Activated naive CD4-positive, alpha-beta T cell treated with anti-CD3 and anti-CD28 coated beads for 36 hours (primary cell): ENCODE data around the gene LDLRAD3. TPM values are rescaled to one million over a fixed set of nuclear protein-coding genes. Genes with fewer than 3 reads are reported as not detected.

Experiments used
- CTCF ChIA-PET: fragments of 350-600 bp; sonication (Branson Sonifier 250); formaldehyde crosslinking; loops from one replicate; lab custom pipeline; 2021; ENCODE audit warnings: antibody characterized with exemption; lab: Charles Lee
- DNase-seq: peaks from one replicate; pipeline ENCODE4 v3.0.0-alpha.2; 2020
- H3K27ac Mint-ChIP-seq: one replicate; pipeline ENCODE4 v1.8.0; 2021; ENCODE audit warnings: mild to moderate bottlenecking, mixed read lengths
- H3K27me3 Mint-ChIP-seq: one replicate; pipeline ENCODE4 v1.8.0; 2021; ENCODE audit warnings: low read depth, mixed read lengths
- H3K36me3 Mint-ChIP-seq: one replicate; pipeline ENCODE4 v1.8.0; 2021; ENCODE audit warnings: low read depth, mixed read lengths
- H3K4me1 Mint-ChIP-seq: one replicate; pipeline ENCODE4 v1.8.0; 2021; ENCODE audit warnings: low read depth, mixed read lengths
- H3K4me3 Mint-ChIP-seq: one replicate; pipeline ENCODE4 v1.8.0; 2021; ENCODE audit warnings: mild to moderate bottlenecking, moderate library complexity, mixed read lengths
- H3K9me3 Mint-ChIP-seq: one replicate; pipeline ENCODE4 v1.8.0; 2021; ENCODE audit warnings: mixed read lengths
- intact Hi-C: fragments of 100-400 bp; cut with micrococcal nuclease; formaldehyde crosslinking; loops from one replicate; pipeline ENCODE4 v1.15.1; 2023
- total RNA-seq, 2 experiments: library from RNA; stranded (reverse); gene quantifications; one replicate each; pipeline ENCODE4 v1.2.3, GENCODE V29; 2021

LDLRAD3 gene
- total RNA-seq, 2 experiments from 2014 or later = 0.17 to 0.22 TPM

- CTCF ChIA-PET = interaction anchor here (1.0 kb wide), 1 partner anchor 11 kb away, joined by 4 read pairs; no protein-coding TSS in a partner anchor
- Mint-ChIP-seq H3K36me3 (no peaks in the 10 kb centered on the region), H3K4me1 (no peaks in the 10 kb centered on the region), H3K4me3 (no peak overlapping the region), H3K27me3 (peaks cover 14% of the 10 kb centered on the region), H3K27ac (no peak overlapping the region), H3K9me3 (no peaks in the 10 kb centered on the region)
- DNase-seq = no peak
- intact Hi-C loops = no loop called here
Observed at GRCh38 chr11:36019722-36020121, 75.9 kb downstream of the LDLRAD3 start.

GRCh38 chr11:36022882-36023281, 79.0 kb downstream of the LDLRAD3 start:
- intact Hi-C loops = no loop called here
- CTCF ChIA-PET = no interaction called here

DNA sequence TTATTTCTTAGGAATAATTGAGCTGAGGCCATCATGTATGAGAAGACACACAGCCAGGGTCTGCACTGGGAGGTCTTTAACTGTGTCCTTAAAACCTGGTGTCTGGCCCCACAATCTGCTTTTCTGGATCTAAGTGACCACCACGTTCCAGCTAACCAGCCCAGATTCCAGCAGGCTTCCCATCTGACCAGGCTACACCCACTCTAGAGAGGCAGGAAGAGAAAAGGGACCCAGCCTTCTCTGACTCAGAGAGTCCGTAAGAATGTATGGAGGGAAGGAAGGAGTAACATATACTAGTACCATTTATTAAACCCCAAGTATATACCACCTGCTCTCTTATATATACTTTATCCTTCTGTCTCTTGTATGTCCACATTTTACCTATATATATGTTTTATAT, 80.1 kb downstream of the LDLRAD3 start:
- CTCF ChIA-PET = no interaction called here
- no peaks in the 10 kb centered on the region for H3K36me3 Mint-ChIP-seq
- no peak overlapping the region for H3K4me3 Mint-ChIP-seq
- DNase-seq = no peak
- no peaks in the 10 kb centered on the region for H3K4me1 Mint-ChIP-seq
- peaks cover 13% of the 10 kb centered on the region for H3K27me3 Mint-ChIP-seq
- intact Hi-C loops = no loop called here
- no peaks in the 10 kb centered on the region for H3K9me3 Mint-ChIP-seq
- H3K27ac Mint-ChIP-seq = no peak overlapping the region

More at GRCh38 chr11:36022882-36023281, 79.0 kb downstream of the LDLRAD3 start:
- Mint-ChIP-seq H3K4me3 (no peak overlapping the region), H3K27ac (no peak overlapping the region), H3K27me3 (peaks cover 14% of the 10 kb centered on the region), H3K9me3 (no peaks in the 10 kb centered on the region), H3K4me1 (no peaks in the 10 kb centered on the region), H3K36me3 (no peaks in the 10 kb centered on the region)
- DNase-seq = no peak

GRCh38 chr11:36024716-36025115, 80.9 kb downstream of the LDLRAD3 start:
- Mint-ChIP-seq H3K9me3 (no peaks in the 10 kb centered on the region), H3K36me3 (no peaks in the 10 kb centered on the region), H3K27me3 (peaks cover 11% of the 10 kb centered on the region), H3K4me1 (no peaks in the 10 kb centered on the region), H3K4me3 (no peak overlapping the region), H3K27ac (no peak overlapping the region)
- CTCF ChIA-PET = no interaction called here
- intact Hi-C loops = no loop called here
- no peak for DNase-seq

- Mint-ChIP-seq H3K27me3 (peaks cover 4% of the 10 kb centered on the region), H3K36me3 (no peaks in the 10 kb centered on the region), H3K9me3 (no peaks in the 10 kb centered on the region), H3K27ac (no peak overlapping the region), H3K4me1 (no peaks in the 10 kb centered on the region), H3K4me3 (no peak overlapping the region)
- intact Hi-C loops = no loop called here
- DNase-seq = no peak
- CTCF ChIA-PET = no interaction called here
Observed at GRCh38 chr11:36026315-36026968, 82.6 kb downstream of the LDLRAD3 start.

- CTCF ChIA-PET = interaction anchor here (0.5 kb wide), 1 partner anchor 15 kb away, joined by 6 read pairs; no protein-coding TSS in a partner anchor
- H3K27me3 Mint-ChIP-seq = no peaks in the 10 kb centered on the region
- H3K9me3 Mint-ChIP-seq = no peaks in the 10 kb centered on the region
- H3K27ac Mint-ChIP-seq = no peak overlapping the region
- H3K4me1 Mint-ChIP-seq = no peaks in the 10 kb centered on the region
- no peaks in the 10 kb centered on the region for H3K36me3 Mint-ChIP-seq
- intact Hi-C loops = no loop called here
- DNase-seq = no peak
- H3K4me3 Mint-ChIP-seq = no peak overlapping the region
Observed at GRCh38 chr11:36027731-36028130, 83.9 kb downstream of the LDLRAD3 start.

- Mint-ChIP-seq H3K9me3 (no peaks in the 10 kb centered on the region), H3K36me3 (no peaks in the 10 kb centered on the region), H3K27me3 (no peaks in the 10 kb centered on the region), H3K27ac (no peak overlapping the region), H3K4me1 (no peaks in the 10 kb centered on the region), H3K4me3 (no peak overlapping the region)
- intact Hi-C loops = no loop called here
- CTCF ChIA-PET = no interaction called here
- no peak for DNase-seq
Observed at GRCh38 chr11:36029616-36030015, 85.8 kb downstream of the LDLRAD3 start.

DNA sequence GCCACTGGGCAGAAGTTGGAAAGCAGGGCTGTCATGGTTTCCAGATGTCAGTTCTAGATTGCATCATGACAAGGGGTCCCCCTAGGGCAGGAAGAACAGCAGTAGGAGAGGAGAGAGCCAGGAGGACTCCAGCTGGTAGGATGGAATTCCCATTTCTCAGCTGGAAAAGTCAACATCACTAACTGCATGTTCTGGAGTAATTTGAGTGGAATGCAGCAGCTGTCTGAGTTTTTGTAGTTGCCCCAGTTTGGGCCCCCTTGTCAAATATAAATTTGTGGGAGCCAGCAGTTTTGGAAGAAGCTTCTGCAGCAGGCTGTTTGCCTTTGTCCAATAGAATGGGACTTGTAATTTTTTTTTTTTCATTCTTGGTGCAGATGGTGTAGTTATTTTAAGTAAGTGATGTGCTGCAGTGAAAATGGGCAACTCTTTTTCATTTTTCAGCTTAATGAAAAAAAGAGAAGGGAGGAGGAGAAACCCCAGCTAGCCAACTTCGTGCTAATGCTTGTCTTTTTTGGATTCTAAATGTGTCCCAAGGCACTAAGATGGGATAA, 86.9 kb downstream of the LDLRAD3 start:
- Mint-ChIP-seq H3K4me3 (no peak overlapping the region), H3K27me3 (no peaks in the 10 kb centered on the region), H3K27ac (no peak overlapping the region), H3K9me3 (no peaks in the 10 kb centered on the region), H3K4me1 (no peaks in the 10 kb centered on the region), H3K36me3 (no peaks in the 10 kb centered on the region)
- intact Hi-C loops = no loop called here
- CTCF ChIA-PET = interaction anchor here (0.6 to 0.8 kb wide), 2 partner anchors 11 to 462 kb away, joined by 4 to 6 read pairs; no protein-coding TSS in a partner anchor
- DNase-seq = no peak

DNA sequence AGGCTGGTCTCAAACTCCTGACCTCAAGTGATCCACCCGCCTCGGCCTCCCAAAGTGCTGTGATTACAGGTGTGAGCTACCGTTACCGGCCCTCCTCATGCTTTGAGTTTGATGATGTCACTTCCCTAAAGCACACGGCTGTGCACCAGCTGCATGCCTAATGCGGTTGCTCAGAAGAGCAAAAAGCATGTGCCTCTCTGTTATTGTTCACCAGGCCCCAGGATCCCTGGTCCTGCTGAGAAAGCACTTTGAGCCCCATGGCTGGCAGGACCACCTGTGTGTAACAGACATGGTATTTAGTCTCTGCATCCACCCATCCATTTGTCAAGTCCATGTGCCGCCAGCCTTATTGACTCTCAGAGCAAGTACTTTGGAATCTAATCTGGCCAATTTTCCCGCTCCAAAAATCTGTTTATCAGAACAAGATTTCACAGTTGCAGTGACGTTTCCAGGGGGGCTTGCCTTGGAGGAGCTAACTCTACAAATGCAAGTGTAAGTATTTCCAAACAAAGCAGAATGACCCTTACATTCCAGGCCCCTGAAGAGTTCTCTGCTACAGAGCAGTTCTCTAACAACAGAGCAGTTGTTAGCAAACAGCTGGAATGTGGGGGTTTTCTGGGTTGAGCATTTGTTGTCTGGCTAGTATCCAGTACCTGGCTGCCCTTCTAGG, 89.4 kb downstream of the LDLRAD3 start:
- Mint-ChIP-seq H3K27ac (no peak overlapping the region), H3K36me3 (no peaks in the 10 kb centered on the region), H3K27me3 (no peaks in the 10 kb centered on the region), H3K9me3 (no peaks in the 10 kb centered on the region), H3K4me1 (no peaks in the 10 kb centered on the region), H3K4me3 (no peak overlapping the region)
- no peak for DNase-seq
- intact Hi-C loops = no loop called here
- CTCF ChIA-PET = no interaction called here

GRCh38 chr11:36033936-36034335, 90.1 kb downstream of the LDLRAD3 start:
- intact Hi-C loops = no loop called here
- Mint-ChIP-seq H3K27me3 (no peaks in the 10 kb centered on the region), H3K4me1 (no peaks in the 10 kb centered on the region), H3K27ac (no peak overlapping the region), H3K9me3 (no peaks in the 10 kb centered on the region), H3K4me3 (no peak overlapping the region), H3K36me3 (no peaks in the 10 kb centered on the region)
- no peak for DNase-seq
- CTCF ChIA-PET = no interaction called here

- no peak overlapping the region for H3K27ac Mint-ChIP-seq
- no peak for DNase-seq
- no peaks in the 10 kb centered on the region for H3K9me3 Mint-ChIP-seq
- peaks cover 1% of the 10 kb centered on the region for H3K27me3 Mint-ChIP-seq
- H3K4me1 Mint-ChIP-seq = no peaks in the 10 kb centered on the region
- intact Hi-C loops = no loop called here
- no peaks in the 10 kb centered on the region for H3K36me3 Mint-ChIP-seq
- H3K4me3 Mint-ChIP-seq = no peak overlapping the region
- CTCF ChIA-PET = no interaction called here
Observed at GRCh38 chr11:36034551-36035331, 90.9 kb downstream of the LDLRAD3 start.

DNA sequence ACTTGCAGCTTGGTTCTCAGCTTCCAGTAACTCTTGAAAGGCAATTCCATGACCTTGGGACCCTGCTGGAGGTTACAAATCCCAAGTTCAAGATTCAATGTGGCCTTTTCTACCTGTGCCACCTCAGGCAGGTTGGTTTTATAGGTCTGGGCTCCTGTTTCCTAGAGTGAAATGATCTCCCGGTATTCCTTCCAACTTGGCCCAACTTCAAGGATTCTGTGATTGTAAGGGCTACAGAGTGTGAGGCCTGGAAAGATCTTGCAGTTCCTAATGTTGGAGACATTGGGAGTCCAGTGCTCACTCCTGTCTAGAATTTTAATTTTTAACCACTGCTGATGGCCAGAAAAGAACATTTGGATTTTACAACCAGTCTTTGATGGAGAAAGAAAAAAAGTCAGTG, 91.6 kb downstream of the LDLRAD3 start:
- no peak for DNase-seq
- CTCF ChIA-PET = no interaction called here
- no peak overlapping the region for H3K4me3 Mint-ChIP-seq
- no peaks in the 10 kb centered on the region for H3K36me3 Mint-ChIP-seq
- intact Hi-C loops = no loop called here
- H3K27me3 Mint-ChIP-seq = peaks cover 6% of the 10 kb centered on the region
- H3K27ac Mint-ChIP-seq = no peak overlapping the region
- H3K4me1 Mint-ChIP-seq = no peaks in the 10 kb centered on the region
- no peaks in the 10 kb centered on the region for H3K9me3 Mint-ChIP-seq
